Endothelial cell of umbilical vein (primary cell): Measurements from ENCODE around the gene HNRNPU. TPM values are rescaled to one million over a fixed set of nuclear protein-coding genes. Genes with fewer than 3 reads are reported as not detected.

Experiments
- Bru-seq: library from RNA; stranded (reverse); fragments of 400-500 nt; gene quantifications from one replicate; lab custom pipeline; 2021; lab: Mats Ljungman, UMichigan
- BruChase-seq, 2 experiments: library from RNA; stranded (reverse); fragments of 400-500 nt; gene quantifications; one replicate each; lab custom pipeline; 2021; lab: Mats Ljungman, UMichigan
- BruUV-seq: library from RNA; stranded (reverse); fragments of 400-500 nt; replicated peaks from 2 replicates; lab custom pipeline; 2021; lab: Mats Ljungman, UMichigan
- CTCF ChIA-PET: fragments of 300-600, 350-600 bp; sonication (Branson Sonifier 250); formaldehyde crosslinking; loops from one replicate; lab custom pipeline; 2021; ENCODE audit warnings: antibody characterized with exemption, inconsistent platforms; lab: Charles Lee
- POLR2A ChIA-PET: fragments of 300-600, 350-600 bp; sonication (Branson Sonifier 250); formaldehyde crosslinking; loops from one replicate; lab custom pipeline; 2021; ENCODE audit warnings: antibody characterized with exemption, inconsistent platforms; lab: Charles Lee
- DNase-seq: peaks from one replicate; pipeline ENCODE4 v3.0.0-alpha.2; 2011; ENCODE audit warnings: low read depth, low spot score
- FAIRE-seq: peaks from 2 replicates; lab custom pipeline; 2011; peaks lifted over from hg19 to GRCh38; lab: Jason Lieb, UNC
- H2AFZ ChIP-seq: 2 replicates; pipeline ENCODE4 v1.6.0; 2012; ENCODE audit warnings: low read depth, low read length, control low read depth, inconsistent platforms
- H3K27ac ChIP-seq: 2 replicates; pipeline ENCODE4 v1.5.1; 2011; ENCODE audit warnings: low read depth, mild to moderate bottlenecking, control low read depth, low read length, moderate library complexity; ENCODE audit not compliant: insufficient read depth
- H3K27me3 ChIP-seq, 2 experiments: 2 replicates each; pipeline versions ENCODE4 v1.6.0 to v1.6.1; 2011; ENCODE audit warnings: low read length in 2 of 2, mixed read lengths in 1 of 2; ENCODE audit not compliant: control insufficient read depth in 2 of 2, insufficient read depth in 2 of 2
- H3K36me3 ChIP-seq, 2 experiments: 2 replicates in 1 of 2; 3 replicates in 1 of 2; pipeline ENCODE4 v1.5.1; 2011; ENCODE audit warnings: low read length in 2 of 2, mild to moderate bottlenecking in 1 of 2, moderate library complexity in 1 of 2; ENCODE audit not compliant: control insufficient read depth in 2 of 2, insufficient read depth in 2 of 2; ENCODE audit errors: extremely low read depth in 1 of 2
- H3K4me1 ChIP-seq: 3 replicates; pipeline ENCODE4 v1.5.1; 2011; ENCODE audit warnings: mild to moderate bottlenecking, low read length; ENCODE audit not compliant: control insufficient read depth, insufficient read depth; ENCODE audit errors: extremely low read depth
- H3K4me2 ChIP-seq: 2 replicates; pipeline ENCODE4 v1.6.1; 2011; ENCODE audit warnings: low read length, control low read depth, mixed read lengths; ENCODE audit not compliant: insufficient read depth
- H3K4me3 ChIP-seq, 3 experiments: fragments of 200-600 bp in 1 of 3; sonication (generic), shearing (Covaris generic) in 1 of 3; replicated peaks in 1 of 3; 2 replicates each; pipeline ENCODE4 v1.5.1; 2011 to 2016; ENCODE audit warnings: control low read depth in 3 of 3, low read length in 3 of 3, mild to moderate bottlenecking in 2 of 3, inconsistent platforms in 1 of 3, low read depth in 1 of 3, moderate library complexity in 1 of 3; ENCODE audit not compliant: insufficient read depth in 1 of 3
- H3K79me2 ChIP-seq: 2 replicates; pipeline ENCODE4 v1.6.0; 2012; ENCODE audit warnings: low read length, inconsistent platforms; ENCODE audit not compliant: control insufficient read depth, insufficient read depth
- H3K9ac ChIP-seq: replicated peaks from 2 replicates; pipeline ENCODE3; 2011; ENCODE audit warnings: low read length, control low read depth; ENCODE audit not compliant: insufficient read depth; ENCODE audit errors: extremely low read depth
- H3K9me1 ChIP-seq: replicated peaks from 3 replicates; pipeline ENCODE4 v1.6.0; 2011; ENCODE audit warnings: mild to moderate bottlenecking, low read length; ENCODE audit not compliant: control insufficient read depth, insufficient read depth; ENCODE audit errors: extremely low read depth
- H3K9me3 ChIP-seq: replicated peaks from 2 replicates; pipeline ENCODE4 v1.5.1; 2012; ENCODE audit warnings: low read length, inconsistent platforms; ENCODE audit not compliant: control insufficient read depth, insufficient read depth
- H4K20me1 ChIP-seq: replicated peaks from 2 replicates; pipeline ENCODE3; 2011; ENCODE audit warnings: mild to moderate bottlenecking, low read length; ENCODE audit not compliant: control insufficient read depth, insufficient read depth; ENCODE audit errors: extremely low read depth
- FOS ChIP-seq: IDR thresholded peaks from 2 replicates; pipeline ENCODE4 v1.6.1; 2011; ENCODE audit warnings: mild to moderate bottlenecking, low read length, moderate library complexity, borderline replicate concordance; ENCODE audit not compliant: insufficient read depth
- POLR2A ChIP-seq: IDR thresholded peaks from 2 replicates; pipeline ENCODE4 v1.6.1; 2012; ENCODE audit warnings: low read depth, mild to moderate bottlenecking, control low read depth, low read length
- POLR2AphosphoS5 ChIP-seq: IDR thresholded peaks from 2 replicates; pipeline ENCODE4 v1.6.1; 2012; ENCODE audit warnings: low read depth, mild to moderate bottlenecking, control low read depth, low read length, moderate library complexity; ENCODE audit not compliant: insufficient read depth
- dilution Hi-C: fragments of 300-500 bp; cut with MboI; formaldehyde crosslinking; loops from one replicate; pipeline ENCODE4 v1.15.0; 2019; ENCODE audit warnings: low sequenced_read_pairs; ENCODE audit not compliant: extremely low pct_ligation_motif_present
- intact Hi-C: fragments of 100-400 bp; cut with micrococcal nuclease; formaldehyde crosslinking; loops from one replicate; pipeline ENCODE4 v1.10.0; 2022
- long read RNA-seq: library from polyadenylated mRNA; stranded (forward); transcript quantifications from one replicate; pipeline ENCODE4 v2.0.0, GENCODE V29; 2021
- polyA minus RNA-seq, 3 experiments: library from RNA; depleted of rRNA, polyadenylated mRNA; stranded (reverse); fragments of >200 nt; gene quantifications; 1 replicate in 1 of 3; 2 replicates in 2 of 3; pipeline ENCODE4 v1.2.3, GENCODE V29; 2011
- polyA plus RNA-seq, 4 experiments: library from polyadenylated mRNA; depleted of rRNA in 3 of 4; stranded (reverse) in 3 of 4; unstranded in 1 of 4; fragments of >200 nt; gene quantifications; 2 replicates each; pipeline versions ENCODE4 v1.2.1 to v1.2.3, GENCODE V29; 2011 to 2012; ENCODE audit warnings: missing spikeins in 1 of 4
- total RNA-seq: library from RNA; stranded (reverse); gene quantifications from 2 replicates; pipeline ENCODE4 v1.2.3, GENCODE V29; 2021
- TF ChIP-seq, protein P1 (sequence below): IDR thresholded peaks from 2 replicates; pipeline ENCODE4 v1.6.1; 2011; ENCODE audit not compliant: insufficient read depth, insufficient read length
- TF ChIP-seq, protein P2 (sequence below), 2 donors: IDR thresholded peaks; 1 replicate in 1 of 2; 2 replicates in 1 of 2; pipeline ENCODE4 v1.5.1; 2011; ENCODE audit warnings: low read length in 2 of 2, mild to moderate bottlenecking in 2 of 2, moderate library complexity in 2 of 2, control low read depth in 1 of 2, inconsistent platforms in 1 of 2, low read depth in 1 of 2; ENCODE audit not compliant: insufficient read depth in 1 of 2; ENCODE audit errors: extremely low read depth in 1 of 2

HNRNPU gene
- total RNA-seq (398 and 417 TPM in 2 replicates), polyA plus RNA-seq (45.9 and 68.7 TPM in 2 replicates), polyA minus RNA-seq (253 and 258 TPM in 2 replicates), Bru-seq, nascent RNA (percentile 99 among the genes with signal in this experiment), BruChase-seq, experiment 1, labeled RNA remaining after a 6-hour chase (percentile 100 among the genes with signal in this experiment), BruChase-seq, experiment 2, labeled RNA remaining after a 2-hour chase (percentile 100 among the genes with signal in this experiment)
- 136 and 154 TPM in 2 replicates for polyA plus RNA-seq (2011; cell fraction: cytosol; rRNA removed)
- 137 and 210 TPM in 2 replicates for polyA plus RNA-seq (2011; cell fraction: nucleus; rRNA removed)
- polyA plus RNA-seq (2012), result 231 and 310 TPM in 2 replicates
- 227 TPM for polyA minus RNA-seq (2011; cell fraction: cytosol; rRNA and poly(A)+ RNA removed)
- polyA minus RNA-seq (2011; cell fraction: nucleus; rRNA and poly(A)+ RNA removed), result 100 and 154 TPM in 2 replicates
- long read RNA-seq, full-length matches to known transcripts, result 697 of 788 reads
- long read RNA-seq, partial matches to known transcripts, result 46 of 788 reads
- long read RNA-seq, other reads (novel, unspliced or antisense), result 45 of 788 reads

DNA sequence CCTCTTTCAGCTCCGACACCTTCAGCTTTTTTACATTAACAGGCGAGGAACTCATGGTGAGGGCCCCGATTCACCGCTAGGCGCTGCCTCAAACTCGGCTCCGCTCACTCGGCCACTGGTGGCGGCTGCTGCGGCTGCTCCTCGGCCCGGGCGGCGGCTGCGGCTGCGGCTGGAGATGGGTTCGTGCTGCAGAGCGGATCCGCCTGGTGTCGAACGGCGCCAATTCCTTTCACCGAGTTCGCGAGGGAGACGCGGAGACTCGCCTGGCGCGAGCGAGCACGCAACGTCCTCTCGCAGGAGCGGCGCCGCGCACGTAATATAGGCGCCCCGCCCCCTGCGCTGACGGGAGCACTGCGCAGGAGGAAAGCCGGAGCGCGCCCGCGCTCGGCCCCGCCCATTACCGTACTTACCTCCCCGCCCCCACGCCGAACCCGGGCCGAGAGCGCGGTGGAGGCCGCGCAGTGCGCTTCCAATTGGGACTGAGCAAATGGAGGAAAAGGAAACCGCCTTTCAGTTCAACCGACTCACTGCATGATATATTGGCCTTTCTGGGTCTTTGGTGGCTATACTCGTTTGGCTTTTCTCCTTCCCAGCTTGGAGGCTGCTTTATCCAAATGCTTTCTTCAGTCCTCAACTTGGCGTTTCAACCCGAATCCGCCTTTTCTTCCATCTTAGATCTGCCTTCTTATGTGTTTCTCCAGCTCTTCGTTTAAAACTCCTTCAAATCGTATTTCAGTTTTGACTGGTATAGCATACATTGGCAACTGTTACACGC is at the start of gene HNRNPU:
Gene HNRNPU, minus strand, starts transcription at position 291 of the 775 bp plus-strand sequence. Its CDS starts 236 bp downstream, at position 55.
- peak; percentile 98 for DNase-seq
- Histone ChIP-seq H3K9ac (peak within 1 kb of the TSS; percentile 98), H3K27me3 (no peaks in the 10 kb centered on the region), H2AFZ (peak within 1 kb of the TSS; percentile 73), H3K4me2 (peak within 1 kb of the TSS; percentile 91), H3K27ac (peak within 1 kb of the TSS; percentile 89), H3K4me1 (peaks cover 30% of the 10 kb centered on the region), H3K4me3 (peak within 1 kb of the TSS; percentile 87 to 96 (median 94)), H3K9me1 (no peaks in the 10 kb centered on the region), H3K36me3 (peaks cover 4 to 18% of the 10 kb centered on the region in 2 experiments), H4K20me1 (peaks cover 15% of the 10 kb centered on the region), H3K79me2 (peaks cover 46% of the 10 kb centered on the region), H3K9me3 (no peaks in the 10 kb centered on the region)
- TF ChIP-seq POLR2A (peak; percentile 96), POLR2AphosphoS5 (peak; percentile 88), FOS (no peak)
- TF ChIP-seq, protein P1, sequence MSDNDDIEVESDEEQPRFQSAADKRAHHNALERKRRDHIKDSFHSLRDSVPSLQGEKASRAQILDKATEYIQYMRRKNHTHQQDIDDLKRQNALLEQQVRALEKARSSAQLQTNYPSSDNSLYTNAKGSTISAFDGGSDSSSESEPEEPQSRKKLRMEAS, result no peak
- TF ChIP-seq, protein P2, sequence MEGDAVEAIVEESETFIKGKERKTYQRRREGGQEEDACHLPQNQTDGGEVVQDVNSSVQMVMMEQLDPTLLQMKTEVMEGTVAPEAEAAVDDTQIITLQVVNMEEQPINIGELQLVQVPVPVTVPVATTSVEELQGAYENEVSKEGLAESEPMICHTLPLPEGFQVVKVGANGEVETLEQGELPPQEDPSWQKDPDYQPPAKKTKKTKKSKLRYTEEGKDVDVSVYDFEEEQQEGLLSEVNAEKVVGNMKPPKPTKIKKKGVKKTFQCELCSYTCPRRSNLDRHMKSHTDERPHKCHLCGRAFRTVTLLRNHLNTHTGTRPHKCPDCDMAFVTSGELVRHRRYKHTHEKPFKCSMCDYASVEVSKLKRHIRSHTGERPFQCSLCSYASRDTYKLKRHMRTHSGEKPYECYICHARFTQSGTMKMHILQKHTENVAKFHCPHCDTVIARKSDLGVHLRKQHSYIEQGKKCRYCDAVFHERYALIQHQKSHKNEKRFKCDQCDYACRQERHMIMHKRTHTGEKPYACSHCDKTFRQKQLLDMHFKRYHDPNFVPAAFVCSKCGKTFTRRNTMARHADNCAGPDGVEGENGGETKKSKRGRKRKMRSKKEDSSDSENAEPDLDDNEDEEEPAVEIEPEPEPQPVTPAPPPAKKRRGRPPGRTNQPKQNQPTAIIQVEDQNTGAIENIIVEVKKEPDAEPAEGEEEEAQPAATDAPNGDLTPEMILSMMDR (IDR thresholded peaks at IDR 0.05; ENCODE audit: extremely low read depth in 1 of 2, insufficient read depth in 1 of 2, low read depth in 1 of 2, low read length in 2 of 2), result peak; percentile 26 to 33
- CTCF ChIA-PET, result interaction anchor here (0.6 to 6.6 kb wide), 9 partner anchors 10 to 1139 kb away, joined by 3 to 104 read pairs (median 5); partner anchors contain the start of gene COX20
- intact Hi-C loops, result loop anchor here (1.0 to 2.0 kb wide), 9 partner anchors 29 to 412 kb away; partner anchors contain the start of gene COX20
- TSS peak; percentile 70 for BruUV-seq
- POLR2A ChIA-PET, result interaction anchor here (3.1 to 4.0 kb wide), 2 partner anchors 28 to 100 kb away, joined by 8 to 26 read pairs; partner anchors contain the start of gene COX20
- peak; percentile 78 for FAIRE-seq
- dilution Hi-C loops, result no loop called here
